Measurements from ENCODE around the gene MTUS2. TPM values are rescaled to one million over a fixed set of nuclear protein-coding genes. Genes with fewer than 3 reads are reported as not detected.

MTUS2 gene
- total and polyA plus RNA-seq, 4 donors: under 0.01 to 0.70 (median 0.15) TPM

- no peaks in the 10 kb centered on the region for H3K27me3 ChIP-seq (ENCODE audit: control insufficient read depth in 4 of 4, insufficient read depth in 4 of 4, low read length in 3 of 4)
- no peak overlapping the region for H3K4me3 ChIP-seq (ENCODE audit: low read depth in 1 of 3, low read length in 3 of 3)
- no peaks in the 10 kb centered on the region for H3K9me3 ChIP-seq (ENCODE audit: control insufficient read depth in 4 of 4, low read length in 3 of 4)
- no peak for TF ChIP-seq RXRA (IDR thresholded peaks at IDR 0.05)
- TF ChIP-seq REST (IDR thresholded peaks at IDR 0.05): no peak
- no peak for TF ChIP-seq GABPA (IDR thresholded peaks at IDR 0.05 in 1 of 2, conservative IDR thresholded peaks at IDR 0.05 in 1 of 2)
- TF ChIP-seq JUND (IDR thresholded peaks at IDR 0.05): no peak
- TF ChIP-seq, protein P1, sequence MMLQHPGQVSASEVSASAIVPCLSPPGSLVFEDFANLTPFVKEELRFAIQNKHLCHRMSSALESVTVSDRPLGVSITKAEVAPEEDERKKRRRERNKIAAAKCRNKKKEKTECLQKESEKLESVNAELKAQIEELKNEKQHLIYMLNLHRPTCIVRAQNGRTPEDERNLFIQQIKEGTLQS (IDR thresholded peaks at IDR 0.05): no peak
- no peak for TF ChIP-seq SP1 (IDR thresholded peaks at IDR 0.05)
- TF ChIP-seq FOXA2 (IDR thresholded peaks at IDR 0.05): no peak
- TF ChIP-seq YY1 (IDR thresholded peaks at IDR 0.05): no peak
- TF ChIP-seq EGR1 (IDR thresholded peaks at IDR 0.05; ENCODE audit: low read depth in 2 of 2): no peak
- TF ChIP-seq, protein P2, sequence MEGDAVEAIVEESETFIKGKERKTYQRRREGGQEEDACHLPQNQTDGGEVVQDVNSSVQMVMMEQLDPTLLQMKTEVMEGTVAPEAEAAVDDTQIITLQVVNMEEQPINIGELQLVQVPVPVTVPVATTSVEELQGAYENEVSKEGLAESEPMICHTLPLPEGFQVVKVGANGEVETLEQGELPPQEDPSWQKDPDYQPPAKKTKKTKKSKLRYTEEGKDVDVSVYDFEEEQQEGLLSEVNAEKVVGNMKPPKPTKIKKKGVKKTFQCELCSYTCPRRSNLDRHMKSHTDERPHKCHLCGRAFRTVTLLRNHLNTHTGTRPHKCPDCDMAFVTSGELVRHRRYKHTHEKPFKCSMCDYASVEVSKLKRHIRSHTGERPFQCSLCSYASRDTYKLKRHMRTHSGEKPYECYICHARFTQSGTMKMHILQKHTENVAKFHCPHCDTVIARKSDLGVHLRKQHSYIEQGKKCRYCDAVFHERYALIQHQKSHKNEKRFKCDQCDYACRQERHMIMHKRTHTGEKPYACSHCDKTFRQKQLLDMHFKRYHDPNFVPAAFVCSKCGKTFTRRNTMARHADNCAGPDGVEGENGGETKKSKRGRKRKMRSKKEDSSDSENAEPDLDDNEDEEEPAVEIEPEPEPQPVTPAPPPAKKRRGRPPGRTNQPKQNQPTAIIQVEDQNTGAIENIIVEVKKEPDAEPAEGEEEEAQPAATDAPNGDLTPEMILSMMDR (IDR thresholded peaks at IDR 0.05; ENCODE audit: low read depth, low read length, missing input control): no peak
- TF ChIP-seq NR2F2 (IDR thresholded peaks at IDR 0.05): no peak
- no peak for TF ChIP-seq HNF4G (IDR thresholded peaks at IDR 0.05)
- no peak for TF ChIP-seq HNF4A (conservative IDR thresholded peaks at IDR 0.05)
- 95% methylated on average over 2 of the region's 2 CpGs for WGBS
- H3K9ac ChIP-seq (ENCODE audit: low read depth in 1 of 2, low read length in 2 of 2): no peak overlapping the region
- no peak overlapping the region for H3K27ac ChIP-seq (ENCODE audit: low read depth in 1 of 2, low read length in 2 of 2)
- H3K36me3 ChIP-seq (ENCODE audit: control insufficient read depth in 4 of 4, insufficient read depth in 3 of 4, low read depth in 1 of 4, low read length in 3 of 4): no peaks in the 10 kb centered on the region
- H3K4me1 ChIP-seq (ENCODE audit: control insufficient read depth in 4 of 4, insufficient read depth in 4 of 4, low read length in 3 of 4): no peaks in the 10 kb centered on the region
- no peak for DNase-seq (ENCODE audit: low spot score)
Observed at GRCh38 chr13:28859069-28859468, 38.9 kb downstream of the MTUS2 start.

DNA sequence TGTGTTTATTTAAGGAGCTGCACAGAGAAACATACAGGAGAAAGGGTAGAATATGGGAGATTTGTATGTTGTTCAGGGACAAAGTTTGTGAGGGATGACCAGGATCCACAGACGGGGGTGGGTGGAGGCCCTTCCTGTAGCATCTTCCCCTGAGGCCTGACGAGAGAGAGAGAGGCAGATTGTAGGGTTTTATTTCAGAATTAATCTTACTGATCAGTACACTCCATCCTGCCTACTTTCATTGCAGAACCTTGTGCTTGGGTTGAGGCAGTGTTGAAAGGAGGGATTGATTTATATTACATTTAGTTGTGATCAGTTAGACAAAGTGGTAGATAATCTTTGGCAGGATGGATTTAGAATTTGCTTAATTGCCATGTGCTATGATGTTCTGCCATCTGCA is 39.6 kb downstream of the MTUS2 start:
- no peak for DNase-seq (ENCODE audit: low spot score)
- TF ChIP-seq, protein P1 (IDR thresholded peaks at IDR 0.05): no peak
- TF ChIP-seq YY1 (IDR thresholded peaks at IDR 0.05) (no peak), SP1 (IDR thresholded peaks at IDR 0.05) (no peak), FOXA1 (IDR thresholded peaks at IDR 0.05) (no peak), TAF1 (conservative IDR thresholded peaks at IDR 0.05) (no peak), HNF4A (conservative IDR thresholded peaks at IDR 0.05) (no peak), RXRA (IDR thresholded peaks at IDR 0.05) (no peak), ZBTB33 (IDR thresholded peaks at IDR 0.05) (no peak), GABPA (IDR thresholded peaks at IDR 0.05 in 1 of 2, conservative IDR thresholded peaks at IDR 0.05 in 1 of 2) (no peak), EGR1 (IDR thresholded peaks at IDR 0.05; ENCODE audit: low read depth in 2 of 2) (no peak), JUND (IDR thresholded peaks at IDR 0.05) (no peak), NR2F2 (IDR thresholded peaks at IDR 0.05) (no peak), HNF4G (IDR thresholded peaks at IDR 0.05) (no peak), FOXA2 (IDR thresholded peaks at IDR 0.05) (no peak)
- TF ChIP-seq, protein P3, sequence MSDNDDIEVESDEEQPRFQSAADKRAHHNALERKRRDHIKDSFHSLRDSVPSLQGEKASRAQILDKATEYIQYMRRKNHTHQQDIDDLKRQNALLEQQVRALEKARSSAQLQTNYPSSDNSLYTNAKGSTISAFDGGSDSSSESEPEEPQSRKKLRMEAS (IDR thresholded peaks at IDR 0.05): no peak
- TF ChIP-seq, protein P2 (IDR thresholded peaks at IDR 0.05; ENCODE audit: low read depth, low read length, missing input control): no peak
- H3K4me1 ChIP-seq (ENCODE audit: control insufficient read depth in 4 of 4, insufficient read depth in 4 of 4, low read length in 3 of 4): no peaks in the 10 kb centered on the region
- H3K4me3 ChIP-seq (ENCODE audit: low read depth in 1 of 3, low read length in 3 of 3): no peak overlapping the region
- WGBS: 83% methylated on average over 2 of the region's 2 CpGs
- no peaks in the 10 kb centered on the region for H3K9me3 ChIP-seq (ENCODE audit: control insufficient read depth in 4 of 4, low read length in 3 of 4)
- no peak overlapping the region for H3K9ac ChIP-seq (ENCODE audit: low read depth in 1 of 2, low read length in 2 of 2)
- no peak overlapping the region for H3K27ac ChIP-seq (ENCODE audit: low read depth in 1 of 2, low read length in 2 of 2)
- no peaks in the 10 kb centered on the region for H3K36me3 ChIP-seq (ENCODE audit: control insufficient read depth in 4 of 4, insufficient read depth in 3 of 4, low read depth in 1 of 4, low read length in 3 of 4)
- no peaks in the 10 kb centered on the region for H3K27me3 ChIP-seq (ENCODE audit: control insufficient read depth in 4 of 4, insufficient read depth in 4 of 4, low read length in 3 of 4)
